ENCODE data around the gene ECE2.
A peak's percentile ranks its signal among the peaks of the same experiment; 100 is the strongest.
"Not testable (repeated sequence)": the region's sequence is repeated elsewhere in the genome, so short reads cannot be mapped to it uniquely, and the experiment has no call there.

Gene ECE2

DNA sequence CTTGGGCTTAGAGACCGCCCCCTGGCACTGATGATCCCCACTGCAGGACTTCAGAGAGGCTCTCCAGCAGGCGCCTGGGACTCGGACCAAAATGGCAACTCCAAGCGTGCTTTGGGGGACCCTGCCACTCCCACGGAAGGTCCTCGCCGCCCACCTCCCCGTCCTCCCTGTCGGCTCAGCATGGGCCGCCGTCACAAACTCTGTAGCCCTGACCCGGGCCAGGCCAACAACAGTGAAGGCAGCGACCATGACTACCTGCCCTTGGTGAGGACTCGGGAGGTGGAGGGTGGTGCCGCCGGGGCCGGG, 34.7 kb upstream of the ECE2 start:
- no peak for DNase-seq

DNA sequence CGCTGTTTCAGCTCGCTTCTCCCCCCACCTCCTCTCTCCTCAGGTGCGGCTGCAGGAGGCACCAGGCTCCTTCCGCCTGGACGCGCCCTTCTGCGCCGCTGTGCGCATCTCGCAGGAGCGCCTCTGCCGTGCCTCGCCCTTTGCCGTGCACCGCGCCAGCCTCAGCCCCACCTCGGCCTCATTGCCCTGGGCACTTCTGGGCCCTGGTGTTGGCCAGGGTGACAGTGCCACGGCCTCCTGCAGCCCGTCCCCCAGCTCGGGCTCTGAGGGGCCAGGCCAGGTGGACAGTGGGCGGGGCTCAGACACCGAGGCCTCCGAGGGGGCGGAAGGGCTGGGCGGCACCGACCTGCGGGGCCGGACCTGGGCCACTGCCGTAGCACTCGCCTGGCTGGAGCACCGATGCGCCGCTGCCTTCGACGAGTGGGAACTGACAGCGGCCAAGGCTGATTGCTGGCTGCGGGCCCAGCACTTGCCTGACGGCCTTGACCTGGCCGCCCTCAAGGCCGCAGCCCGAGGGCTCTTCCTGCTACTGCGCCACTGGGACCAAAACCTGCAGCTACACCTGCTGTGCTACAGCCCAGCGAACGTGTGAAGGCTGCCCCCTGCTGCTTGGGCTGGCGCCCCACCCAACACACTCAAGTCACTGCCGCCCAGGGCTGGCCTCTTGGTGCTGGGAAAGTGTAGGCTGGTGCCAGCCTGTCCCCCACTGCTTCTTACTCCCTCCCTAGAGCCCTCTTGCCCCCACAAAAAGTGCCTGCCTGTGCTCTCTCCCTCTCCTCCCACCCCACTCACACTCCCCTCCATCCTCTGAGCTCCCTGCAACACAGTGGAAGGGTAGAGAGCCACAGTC, 34.1 kb upstream of the ECE2 start:
- no peak for DNase-seq

DNA sequence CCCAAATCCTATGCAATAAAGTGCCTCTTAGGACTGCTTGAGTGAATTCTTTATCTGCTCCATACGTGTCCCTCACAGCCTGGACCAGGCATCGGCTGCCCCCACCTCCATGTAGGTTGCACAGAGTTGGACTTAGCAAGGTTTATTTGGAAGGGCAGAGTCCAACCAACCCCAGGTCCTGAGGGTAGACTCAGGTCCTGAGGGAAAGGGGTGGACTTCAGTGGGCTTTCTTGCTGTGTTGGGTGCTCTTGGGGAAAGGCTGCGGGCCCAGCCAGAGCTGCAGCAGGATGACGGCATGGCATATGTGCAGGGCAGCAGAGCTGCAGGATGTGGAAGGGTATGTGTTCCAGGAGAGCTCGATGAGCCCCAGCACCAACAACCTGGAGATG, 33.5 kb upstream of the ECE2 start:
- no peak for DNase-seq

DNA sequence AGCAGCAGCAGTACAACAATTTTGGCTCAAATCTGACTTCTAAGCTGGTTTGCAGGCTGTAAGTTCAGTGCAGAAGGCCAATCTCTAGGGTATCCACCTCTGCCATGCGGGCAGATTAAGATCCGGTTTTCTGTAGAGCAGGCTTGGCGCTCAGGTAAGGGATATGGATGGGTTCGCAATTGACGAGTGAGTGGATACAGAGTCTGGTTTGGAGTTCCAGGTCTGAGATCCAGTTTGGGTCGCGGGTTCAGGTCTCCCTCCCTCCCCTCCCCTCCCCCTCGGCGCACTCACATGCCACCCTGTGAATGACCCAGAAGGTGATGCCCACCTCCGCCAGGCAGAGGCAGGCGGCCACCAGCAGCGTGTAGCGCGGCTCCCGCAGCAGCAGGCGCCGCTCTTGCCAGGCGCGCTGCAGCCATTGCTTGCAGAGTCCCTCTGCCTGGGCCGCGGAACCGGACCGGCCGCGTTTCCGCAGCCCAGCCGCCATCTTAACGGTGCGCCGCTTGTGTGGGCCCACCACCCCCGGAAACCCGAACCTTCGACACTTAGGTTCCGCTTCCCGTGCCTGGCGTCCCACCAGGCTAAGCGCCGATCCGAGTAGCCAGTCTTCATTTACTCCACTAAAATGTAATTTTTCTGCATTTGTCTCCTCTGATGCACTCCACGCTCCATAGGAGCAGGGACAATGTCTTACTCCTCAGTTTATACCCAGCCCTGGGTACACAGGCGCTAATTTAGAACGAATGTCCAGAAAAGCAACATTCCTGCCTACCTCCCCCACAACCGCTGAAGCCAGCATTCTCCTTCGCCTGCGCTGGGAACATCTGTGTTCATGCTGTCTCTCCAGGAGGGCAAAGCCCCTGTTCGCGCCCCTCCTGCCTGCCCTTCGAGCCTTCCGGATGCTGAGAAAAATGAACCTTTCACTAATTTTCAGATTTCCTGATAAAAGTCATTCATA, 27.1 kb upstream of the ECE2 start, which contains the start of gene ALG3:
ALG3 (minus strand) TSS at position 509 of the 958 bp plus-strand sequence; CDS start at position 487, 22 bp downstream.
- DNase-seq: peak; percentile 65 to 84

DNA sequence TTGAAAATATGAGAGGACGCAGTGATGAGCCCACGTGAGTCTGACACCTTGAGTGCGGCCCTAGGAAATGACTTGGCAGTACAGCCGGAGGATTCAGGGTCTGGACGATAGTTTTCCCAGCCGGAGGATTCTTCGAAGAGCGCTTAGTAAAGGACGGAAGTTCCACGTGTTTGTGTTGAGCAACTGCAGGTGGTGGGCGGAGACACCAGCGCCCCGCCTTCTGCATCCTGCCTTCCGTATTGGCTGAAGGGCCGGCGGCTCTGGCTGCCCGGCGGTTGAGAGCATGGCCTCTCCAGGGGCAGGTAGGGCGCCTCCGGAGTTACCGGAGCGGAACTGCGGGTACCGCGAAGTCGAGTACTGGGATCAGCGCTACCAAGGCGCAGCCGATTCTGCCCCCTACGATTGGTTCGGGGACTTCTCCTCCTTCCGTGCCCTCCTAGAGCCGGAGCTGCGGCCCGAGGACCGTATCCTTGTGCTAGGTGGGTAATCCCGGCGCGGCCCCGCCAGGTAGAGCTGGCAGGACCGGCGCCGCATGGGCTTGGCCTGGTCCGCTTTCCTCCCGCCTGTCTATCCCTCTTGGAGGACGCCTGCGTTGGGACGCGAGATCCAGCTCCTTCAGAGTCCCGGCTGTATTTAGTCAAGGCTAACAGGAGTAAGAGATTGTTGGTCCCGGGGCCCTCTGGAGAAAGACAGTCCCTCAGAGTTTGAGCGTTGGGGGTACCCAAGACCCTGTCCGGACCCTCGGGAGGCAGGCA, 26.2 kb upstream of the ECE2 start, which contains the start of gene EEF1AKMT4:
EEF1AKMT4 (plus strand) TSS at position 261 of the 755 bp plus-strand sequence; CDS start at position 284, 23 bp downstream.
- DNase-seq: peak; percentile 94 to 95

DNA sequence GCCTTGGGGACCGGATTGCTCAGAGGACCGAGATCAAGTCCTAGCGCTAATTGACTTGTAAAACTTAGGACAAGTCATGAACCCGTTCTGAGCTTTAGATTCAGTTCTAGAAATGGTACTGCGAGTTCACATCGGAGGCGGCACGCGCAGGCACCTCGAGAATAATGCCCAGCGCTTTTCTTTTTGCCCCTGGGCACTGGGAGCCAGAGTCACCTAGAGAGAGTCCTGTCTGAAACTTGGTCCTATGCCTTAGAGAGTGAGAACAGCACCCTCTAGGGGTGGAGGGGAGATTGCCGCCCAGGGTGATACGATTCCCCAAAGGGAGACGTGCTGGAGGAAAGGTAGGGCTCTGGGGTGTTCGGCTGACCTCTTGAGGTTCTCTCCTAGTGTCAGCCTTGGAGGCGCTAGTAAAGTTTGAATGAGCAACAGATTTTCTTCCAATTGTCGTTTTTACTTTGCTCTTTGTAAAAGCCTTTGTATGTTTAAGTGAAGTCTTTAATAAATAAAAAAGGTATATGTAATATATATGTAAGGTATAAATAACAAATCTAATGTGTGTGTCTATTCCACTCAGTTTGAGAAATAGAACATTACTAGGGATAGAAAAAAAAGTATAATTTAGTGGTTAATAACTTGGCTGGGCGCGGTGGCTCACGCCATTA, 25.5 kb upstream of the ECE2 start:
- peak; percentile 77 to 87 for DNase-seq

DNA sequence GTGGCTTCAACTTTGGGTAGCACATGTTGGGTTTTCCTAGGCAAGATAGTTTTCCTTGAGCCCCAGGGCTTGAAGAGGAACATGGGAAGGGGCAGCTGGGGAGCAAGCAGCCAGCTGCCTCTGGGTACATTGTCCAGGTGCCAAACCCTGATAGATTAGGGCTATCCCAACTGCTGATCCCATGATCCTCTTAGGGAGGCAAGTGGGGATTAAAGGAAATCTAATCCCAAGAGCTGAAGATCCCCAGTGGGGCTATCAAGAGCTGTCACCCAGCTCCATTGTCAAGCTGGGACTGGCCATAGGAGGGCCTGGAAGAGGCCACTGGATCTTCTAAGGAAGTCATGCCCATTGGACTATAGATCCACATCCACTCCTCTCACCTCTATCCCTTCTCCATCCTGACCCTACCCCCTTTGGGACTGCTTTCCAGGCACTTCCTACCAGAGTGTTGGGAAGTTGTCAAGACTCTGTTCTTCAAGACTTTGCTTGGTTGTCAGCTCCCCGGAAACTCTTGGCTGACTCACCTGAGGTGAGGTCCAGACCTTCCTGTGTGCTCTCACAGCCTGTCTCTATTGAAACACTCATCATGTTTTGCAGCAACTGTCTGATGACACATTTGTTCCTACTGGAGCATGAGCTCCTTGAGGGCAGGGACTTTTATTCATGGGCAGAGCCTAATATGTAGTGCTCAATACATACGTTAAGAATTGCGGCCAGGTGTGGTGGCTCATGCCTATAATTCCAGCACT, 20.4 kb upstream of the ECE2 start:
- DNase-seq: no peak

DNA sequence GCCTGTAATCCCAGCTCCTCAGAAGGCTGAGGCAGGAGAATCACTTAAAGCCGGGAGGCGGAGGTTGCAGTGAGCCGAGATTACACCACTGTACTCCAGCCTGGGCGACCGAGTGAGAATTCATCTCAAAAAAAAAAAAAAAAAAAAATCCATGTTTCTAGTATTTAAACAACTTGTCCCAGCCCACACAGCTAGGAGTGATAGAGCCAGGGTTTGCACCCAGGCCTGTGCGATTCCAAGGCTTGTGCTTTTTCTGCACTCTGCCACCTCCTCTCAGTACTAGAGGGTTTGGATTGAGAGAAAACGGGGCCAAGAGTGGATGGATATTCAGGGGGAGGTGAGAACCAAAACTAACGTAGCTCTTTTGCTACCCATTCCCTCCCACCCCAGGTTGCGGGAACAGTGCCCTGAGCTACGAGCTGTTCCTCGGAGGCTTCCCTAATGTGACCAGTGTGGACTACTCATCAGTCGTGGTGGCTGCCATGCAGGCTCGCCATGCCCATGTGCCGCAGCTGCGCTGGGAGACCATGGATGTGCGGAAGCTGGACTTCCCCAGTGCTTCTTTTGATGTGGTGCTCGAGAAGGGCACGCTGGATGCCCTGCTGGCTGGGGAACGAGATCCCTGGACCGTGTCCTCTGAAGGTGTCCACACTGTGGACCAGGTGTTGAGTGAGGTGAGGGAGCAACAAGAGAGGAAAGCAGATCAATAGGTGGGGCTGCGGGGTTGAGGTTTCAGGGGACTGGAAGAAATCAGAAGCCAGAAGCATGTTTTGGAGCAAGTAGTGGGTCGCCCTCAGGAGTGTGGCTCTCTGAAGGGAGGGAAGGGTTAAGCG, 18.5 kb upstream of the ECE2 start:
- no peak for DNase-seq

DNA sequence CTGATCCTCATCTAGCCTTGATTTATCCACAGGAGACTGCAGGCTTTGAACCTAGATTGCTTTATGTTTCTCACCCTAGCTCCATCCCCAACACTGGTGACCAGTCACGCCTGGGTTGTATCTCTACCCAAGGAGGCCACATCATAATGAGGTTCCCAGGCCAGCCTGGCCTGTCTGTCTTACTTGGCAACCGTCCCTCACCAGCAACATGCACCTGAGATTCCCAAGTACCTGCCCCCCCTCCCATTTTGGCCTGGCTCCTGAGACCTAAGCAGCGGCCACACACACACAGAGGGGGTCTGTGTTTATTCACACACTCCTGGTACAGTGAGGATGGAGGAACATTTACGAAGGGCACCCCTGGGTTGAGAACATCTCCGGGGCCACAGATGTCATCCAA, 16.9 kb upstream of the ECE2 start:
- DNase-seq: no peak

DNA sequence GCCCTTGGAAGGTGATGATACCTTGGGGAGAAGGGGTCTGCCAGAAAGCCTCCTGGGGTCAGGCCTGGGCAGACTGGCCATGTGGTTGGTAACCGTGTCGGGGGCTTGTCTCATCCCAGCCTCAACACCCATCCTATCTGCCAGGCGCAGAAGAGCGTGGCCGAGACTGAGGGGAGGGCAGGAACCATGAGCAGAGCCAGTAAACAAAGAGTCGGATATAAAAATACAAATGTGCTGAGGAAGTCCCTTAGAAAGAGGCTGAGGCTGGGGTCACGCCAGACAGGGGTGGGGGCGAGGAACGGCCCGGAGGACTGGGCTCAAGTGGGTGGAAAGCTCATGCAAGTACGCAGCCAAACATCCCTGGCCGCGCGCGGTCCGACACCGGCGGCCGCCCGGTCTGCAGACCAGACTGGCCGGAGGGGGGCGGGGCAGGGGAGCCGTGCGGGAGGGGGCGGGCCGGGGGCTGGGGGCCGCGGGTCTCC, 16.4 kb upstream of the ECE2 start:
- DNase-seq: no peak

DNA sequence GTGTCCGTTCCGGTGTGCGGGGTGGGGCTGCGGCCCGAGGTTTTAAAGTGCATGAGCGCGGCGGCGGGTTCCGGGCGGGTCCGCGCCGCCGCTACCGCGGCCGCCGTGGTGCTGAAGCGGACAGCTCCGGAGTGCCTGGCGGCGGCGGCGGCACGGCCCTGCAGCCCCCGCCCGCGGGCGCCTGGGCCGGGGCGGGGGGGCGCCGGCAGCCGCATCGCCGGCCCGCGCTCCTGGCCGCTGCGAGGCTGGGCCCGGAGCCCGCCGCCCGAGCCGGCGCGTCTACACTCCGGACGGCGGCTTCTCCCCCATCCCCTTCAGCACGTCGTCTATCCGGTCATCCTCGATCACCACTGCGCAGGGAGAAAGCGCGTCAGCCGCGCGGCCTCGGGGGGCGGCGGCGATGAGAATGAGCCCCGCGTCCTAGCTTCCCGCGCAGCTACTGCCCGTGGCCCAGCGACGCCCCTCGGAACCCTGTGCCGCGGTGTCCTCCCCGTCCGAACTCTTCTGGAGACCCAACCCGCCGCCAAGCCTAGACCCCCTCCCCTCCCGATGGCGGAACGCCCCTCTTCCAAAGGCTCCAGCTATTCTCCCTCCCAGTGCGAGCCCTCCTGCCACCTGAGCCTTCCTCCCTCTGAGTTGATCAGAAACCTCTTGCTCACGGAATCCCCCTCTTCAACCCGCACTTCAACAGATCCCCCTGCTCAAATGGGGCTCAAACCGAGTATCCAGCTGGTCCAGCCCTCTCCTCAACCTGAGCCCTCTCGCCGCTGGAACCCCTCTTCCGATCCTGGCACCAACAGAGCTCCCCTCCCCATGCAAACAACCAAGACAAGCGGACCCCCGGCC, 15.7 kb upstream of the ECE2 start:
- peak in 1 of 2 experiments; percentile 42 for DNase-seq

DNA sequence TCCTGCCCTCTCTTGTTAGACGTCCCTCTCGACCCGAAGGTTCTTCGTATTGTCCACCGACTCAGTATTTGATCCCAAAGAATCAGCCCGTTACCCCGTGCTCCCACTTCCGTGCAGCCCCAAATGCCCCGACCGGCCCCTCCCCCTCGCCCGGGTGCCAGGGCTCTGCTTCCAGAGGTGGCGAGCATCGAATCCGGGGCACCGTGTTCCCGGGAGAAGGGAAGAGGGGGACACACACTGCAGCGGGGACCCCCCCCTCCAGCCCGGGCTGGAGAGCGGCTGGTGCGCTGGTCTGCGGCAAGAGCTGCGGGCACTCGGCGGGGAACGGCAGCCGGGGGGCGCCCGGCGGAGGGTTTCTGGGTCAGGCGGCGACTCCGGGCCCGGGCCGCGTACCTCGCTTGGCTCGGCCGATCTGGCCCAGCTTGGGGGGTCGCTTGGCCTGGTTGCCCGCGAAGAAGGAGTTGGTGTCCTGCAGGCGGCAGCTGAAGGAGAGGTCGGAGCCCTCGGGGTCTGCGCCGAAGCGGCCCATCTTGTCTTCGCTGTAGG, 15.0 kb upstream of the ECE2 start:
- no peak for DNase-seq

DNA sequence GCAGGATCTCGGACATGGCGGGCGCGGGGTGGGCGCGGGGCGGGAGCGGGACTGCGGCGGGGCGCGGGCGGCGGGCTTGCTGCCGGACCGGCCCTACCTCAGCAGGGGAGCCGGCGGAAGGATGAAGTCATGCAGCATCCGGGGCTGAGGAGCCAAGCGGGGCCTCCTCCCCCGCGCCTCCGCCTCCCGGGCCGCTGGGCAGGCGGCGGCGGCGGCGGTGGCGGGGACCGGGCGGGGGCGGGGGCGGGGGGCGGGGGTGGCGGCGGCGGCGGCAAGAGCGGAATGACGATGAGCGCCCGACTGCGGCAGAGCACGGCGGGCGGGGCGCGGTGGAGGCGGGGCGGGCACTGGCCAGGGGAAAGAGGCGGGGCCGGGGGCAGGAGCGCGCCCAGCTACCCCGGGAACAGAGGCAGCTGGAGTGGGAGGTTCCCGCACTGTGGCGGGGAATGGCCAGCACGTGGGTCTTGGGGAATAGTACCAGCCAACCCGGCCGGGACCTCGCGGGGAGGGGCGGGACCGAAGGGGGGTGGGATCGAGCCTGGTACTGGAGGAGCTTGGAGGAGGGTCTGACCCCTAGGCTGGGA, 14.5 kb upstream of the ECE2 start, which contains the start of gene CAMK2N2:
CAMK2N2 (minus strand) TSS at position 284 of the 584 bp plus-strand sequence; CDS start at position 16, 268 bp downstream.
- DNase-seq: peak; percentile 82 to 84

DNA sequence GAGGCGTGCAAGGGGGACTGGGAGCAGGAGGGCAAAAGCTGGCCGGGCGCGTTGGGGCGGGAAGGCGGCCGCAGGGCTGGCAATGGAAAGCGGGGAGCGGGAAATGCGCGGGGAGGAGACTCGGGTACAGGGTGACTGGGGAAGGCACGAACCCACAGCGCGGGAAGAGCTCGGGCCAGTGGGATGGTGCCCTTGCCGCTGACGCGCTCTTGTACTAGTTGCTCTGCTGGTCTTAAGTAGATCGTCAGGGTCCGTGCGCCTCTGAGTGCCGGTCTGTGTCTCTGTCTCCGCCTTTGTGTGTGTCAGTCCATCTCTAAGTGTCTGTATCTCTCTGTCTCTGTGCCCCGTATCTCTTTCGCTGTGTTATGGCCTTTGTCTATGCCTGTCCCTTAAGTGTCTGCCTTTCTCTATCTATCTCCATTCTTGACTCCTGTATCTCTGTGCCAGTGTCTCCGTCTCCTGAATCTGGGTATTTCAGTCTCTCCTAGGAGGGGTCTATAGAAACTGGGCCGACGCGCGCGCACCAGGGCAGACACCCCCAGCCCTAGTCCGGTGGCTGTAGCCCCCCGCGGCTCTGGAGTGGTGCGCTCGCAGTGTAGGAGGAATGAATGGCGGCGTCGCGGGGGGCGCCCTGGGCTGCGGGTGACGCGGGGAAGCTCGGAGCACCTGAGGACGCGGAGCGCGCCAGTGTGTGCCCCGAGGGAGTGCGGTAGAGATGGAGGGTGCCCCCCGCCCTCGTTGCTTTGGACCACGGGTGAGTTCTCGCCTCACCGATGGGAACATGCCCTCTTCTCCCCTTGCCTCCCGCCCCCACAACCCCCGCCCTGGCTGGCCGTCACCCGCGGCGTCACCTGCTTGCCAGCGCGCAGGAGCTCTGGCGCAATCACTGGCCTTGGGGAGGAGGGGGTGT, 13.7 kb upstream of the ECE2 start:
- peak; percentile 42 to 61 for DNase-seq

DNA sequence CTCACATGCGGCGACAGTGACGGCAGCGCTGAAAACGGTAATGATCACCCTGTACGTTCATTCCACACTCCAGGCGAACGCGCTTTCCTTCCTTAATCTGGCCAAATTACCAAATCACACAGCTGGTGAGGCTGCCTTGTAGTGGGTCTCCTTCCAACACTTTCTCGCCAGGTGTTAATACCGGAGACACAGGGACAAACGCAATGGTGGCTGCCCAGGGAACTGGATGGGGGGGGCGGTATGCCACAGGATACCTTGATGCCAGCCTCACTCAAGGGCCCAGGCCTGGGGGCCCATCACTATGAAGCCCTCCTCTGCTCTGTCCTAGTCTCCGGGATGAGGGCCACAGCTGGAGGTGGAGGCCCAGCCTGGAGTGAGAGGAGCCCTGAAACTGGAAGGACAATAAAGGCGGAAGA, 13.1 kb upstream of the ECE2 start:
- no peak for DNase-seq

DNA sequence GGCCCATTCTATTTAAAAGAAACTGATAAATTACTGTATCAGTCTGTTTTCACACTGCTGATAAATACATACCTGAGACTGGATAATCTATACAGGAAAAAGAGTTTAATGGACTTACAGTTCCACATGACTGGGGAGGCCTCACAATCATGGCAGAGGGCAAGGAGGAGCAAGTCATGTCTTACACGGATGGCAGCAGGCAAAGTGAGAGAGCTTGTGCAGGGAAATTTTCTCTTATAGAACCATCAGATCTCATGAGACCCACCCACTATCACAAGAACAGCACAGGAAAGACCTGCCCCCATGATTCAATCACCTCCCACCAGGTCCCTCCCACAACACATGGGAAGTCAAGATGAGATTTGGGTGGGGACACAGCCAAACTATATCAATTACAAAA, 8.6 kb upstream of the ECE2 start:
- not testable (repeated sequence) for DNase-seq

DNA sequence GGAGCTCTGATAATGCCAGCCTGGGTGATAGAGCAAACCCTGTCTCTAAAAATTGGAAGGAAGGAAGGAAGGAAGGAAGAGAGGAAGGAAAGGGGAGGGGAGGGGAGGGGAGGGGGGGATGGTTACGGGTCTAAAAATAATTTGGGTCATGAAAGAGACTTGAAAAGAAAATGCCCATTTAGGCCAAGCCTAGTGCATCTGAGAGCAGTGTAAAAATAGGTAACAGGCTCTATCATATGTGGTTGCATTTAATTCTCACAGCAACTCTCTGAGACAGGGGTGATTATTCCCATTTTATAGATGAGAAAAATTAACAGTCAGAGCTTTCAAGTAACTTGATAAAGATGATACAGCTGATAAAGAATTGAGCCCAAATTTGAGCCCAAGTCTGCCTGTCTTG, 3.6 kb upstream of the ECE2 start:
- DNase-seq: no peak

DNA sequence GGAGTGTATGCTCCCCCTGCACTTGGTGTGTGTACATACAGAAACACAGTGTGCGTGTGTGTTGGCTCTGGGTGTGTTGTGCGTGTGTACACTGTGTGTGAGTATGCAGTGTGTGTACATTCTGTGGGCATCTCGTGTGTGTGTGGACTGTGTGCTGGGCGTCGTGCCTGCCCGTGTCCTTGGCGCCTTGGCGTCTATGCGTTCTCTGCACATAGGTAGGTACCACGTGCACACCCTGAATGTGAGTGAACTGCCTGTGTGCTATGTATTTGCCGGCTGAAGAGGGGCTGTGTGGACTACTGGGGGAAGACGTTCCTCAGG, 481 bp upstream of the ECE2 start:
- no peak for DNase-seq

Data from NCI-H1930 (cell line).